ACHN (cell line): ENCODE measurements around the gene TMEM161A.
"Not testable (repeated sequence)": the region's sequence is repeated elsewhere in the genome, so short reads cannot be mapped to it uniquely, and the experiment has no call there.

Source experiments
- DNase-seq: peaks from one replicate; pipeline ENCODE4 v3.0.0-alpha.2; 2015
- in situ Hi-C: cut with HindIII; loops from 2 replicates; pipeline ENCODE4 v1.10.0; 2017; ENCODE audit warnings: low sequenced_read_pairs, low pct_ligation_motif_present, low pct_unique_long_range_greater_than_20kb

Gene TMEM161A

GRCh38 chr19:19138109-19138981 is at the start of gene TMEM161A:
TSS of gene TMEM161A (minus strand) at chr19:19138478. CDS start at chr19:19138428, 50 bp downstream.
- DNase-seq: peak; percentile 97
- in situ Hi-C loops: no loop called here

- no peak for DNase-seq
- in situ Hi-C loops: no loop called here
These were observed 48.5 kb upstream of the TMEM161A start for GRCh38 chr19:19186742-19187141.

GRCh38 chr19:19185853-19186740 is 47.8 kb upstream of the TMEM161A start:
- in situ Hi-C loops: no loop called here
- peak; percentile 41 for DNase-seq

GRCh38 chr19:19181488-19181998 is 43.3 kb upstream of the TMEM161A start:
- no peak for DNase-seq
- in situ Hi-C loops: no loop called here

GRCh38 chr19:19179548-19180441 is 41.5 kb upstream of the TMEM161A start:
- DNase-seq: peak; percentile 93
- in situ Hi-C loops: no loop called here

- no peak for DNase-seq
- in situ Hi-C loops: no loop called here
These were observed 38.7 kb upstream of the TMEM161A start for GRCh38 chr19:19176950-19177349.

- in situ Hi-C loops, DNase-seq: not testable (repeated sequence)
These were observed 35.0 kb upstream of the TMEM161A start for GRCh38 chr19:19173243-19173642.

- DNase-seq: no peak
- in situ Hi-C loops: no loop called here
These were observed 33.7 kb upstream of the TMEM161A start for GRCh38 chr19:19171821-19172532.

GRCh38 chr19:19170873-19171672 is 32.8 kb upstream of the TMEM161A start:
- in situ Hi-C loops: no loop called here

GRCh38 chr19:19170053-19170872 is 32.0 kb upstream of the TMEM161A start, which contains the start of gene MEF2B:
TSS of gene MEF2B (minus strand) at chr19:19170263. CDS start at chr19:19150735, 19,528 bp downstream.
- DNase-seq: peak; percentile 53
- in situ Hi-C loops: no loop called here

More at GRCh38 chr19:19170873-19171672, 32.8 kb upstream of the TMEM161A start:
- DNase-seq: no peak

- no peak for DNase-seq
- in situ Hi-C loops: no loop called here
These were observed 31.2 kb upstream of the TMEM161A start for GRCh38 chr19:19169236-19170052.

GRCh38 chr19:19167612-19168011 is 29.3 kb upstream of the TMEM161A start:
- in situ Hi-C loops: no loop called here
- DNase-seq: no peak

GRCh38 chr19:19165396-19165795 is 27.1 kb upstream of the TMEM161A start:
- in situ Hi-C loops: no loop called here

GRCh38 chr19:19162495-19162894 is 24.2 kb upstream of the TMEM161A start:
- in situ Hi-C loops: no loop called here
- DNase-seq: no peak

More at GRCh38 chr19:19165396-19165795, 27.1 kb upstream of the TMEM161A start:
- no peak for DNase-seq

- DNase-seq: no peak
- in situ Hi-C loops: no loop called here
These were observed 22.3 kb upstream of the TMEM161A start for GRCh38 chr19:19160461-19161035.
